ENCODE measurements around the gene SGSH. TPM values are rescaled to one million over a fixed set of nuclear protein-coding genes. Genes with fewer than 3 reads are reported as not detected.

Gene SGSH
- total and polyA plus RNA-seq, 2 experiments from 2014 or later = 21.2 to 63.5 TPM

DNA sequence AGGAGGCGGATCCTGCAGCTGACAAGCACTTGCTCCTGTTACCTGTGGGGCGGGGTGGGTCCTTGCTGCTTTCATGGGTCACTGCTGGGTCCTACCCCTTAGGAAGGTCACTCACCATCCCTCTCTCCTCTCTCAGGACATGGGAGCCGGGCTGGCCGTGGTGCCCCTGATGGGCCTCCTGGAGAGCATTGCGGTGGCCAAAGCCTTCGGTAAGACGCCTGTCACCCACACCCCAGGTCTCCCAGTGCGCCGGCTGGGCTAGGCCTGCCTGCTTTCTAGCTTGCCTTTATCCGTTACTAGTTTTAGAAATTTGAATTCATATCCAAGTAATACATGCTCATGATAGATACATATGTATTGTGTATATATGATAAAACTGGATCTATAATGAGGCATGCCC, 17.3 kb upstream of the SGSH start:
- Histone ChIP-seq H3K9me2 (ENCODE audit: insufficient read depth) (no peaks in the 10 kb centered on the region), H3K79me2 (ENCODE audit: insufficient read depth) (no peaks in the 10 kb centered on the region), H2AFZ (no peak overlapping the region), H3K27me3 (replicated peaks; ENCODE audit: insufficient read depth) (no peaks in the 10 kb centered on the region), H3K27ac (no peak overlapping the region), H3K36me3 (ENCODE audit: low read depth) (peaks cover 10% of the 10 kb centered on the region), H3F3A (ENCODE audit: insufficient read depth) (no peaks in the 10 kb centered on the region), H3K9me3 (ENCODE audit: low read depth) (no peaks in the 10 kb centered on the region), H4K20me1 (ENCODE audit: insufficient read depth) (no peaks in the 10 kb centered on the region), H3K4me1 (ENCODE audit: insufficient read depth) (no peaks in the 10 kb centered on the region), H3K4me3 (no peak overlapping the region), H3K4me2 (ENCODE audit: unreplicated experiment) (no peak overlapping the region), H3K9ac (no peak overlapping the region)
- WGBS, 2 experiments (ENCODE audit: low coverage in 1 of 2, low lambda C conversion rate in 2 of 2, missing lambda C conversion rate in 2 of 2) = 96 to 97% methylated on average over 10 of the region's 10 CpGs
- DNase-seq = no peak
- TF ChIP-seq EZH2 (IDR thresholded peaks at IDR 0.05; ENCODE audit: insufficient read depth, poor library complexity, severe bottlenecking) = no peak
- TF ChIP-seq EZH2phosphoT487 (IDR thresholded peaks at IDR 0.05; ENCODE audit: insufficient read depth, low read depth) = no peak
- in situ Hi-C loops (cut with MboI) = no loop called here

DNA sequence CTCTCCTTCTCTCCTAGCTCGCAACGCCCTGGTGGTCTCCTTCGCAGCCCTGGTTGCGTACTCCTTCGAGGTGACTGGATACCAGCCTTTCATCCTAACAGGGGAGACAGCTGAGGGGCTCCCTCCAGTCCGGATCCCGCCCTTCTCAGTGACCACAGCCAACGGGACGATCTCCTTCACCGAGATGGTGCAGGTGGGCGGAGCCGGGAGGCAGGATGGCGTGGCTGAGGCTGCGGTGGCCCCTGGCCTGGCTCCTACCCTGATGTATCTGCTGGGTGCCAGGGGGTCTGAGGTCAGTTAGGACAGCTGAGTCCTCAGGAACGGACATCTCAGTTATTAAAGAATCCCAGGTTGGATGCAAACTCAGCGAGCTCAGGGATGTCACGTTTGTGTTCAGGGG, 16.8 kb upstream of the SGSH start:
- Histone ChIP-seq H3K79me2 (ENCODE audit: insufficient read depth) (no peaks in the 10 kb centered on the region), H4K20me1 (ENCODE audit: insufficient read depth) (no peaks in the 10 kb centered on the region), H3K27ac (no peak overlapping the region), H3K4me1 (ENCODE audit: insufficient read depth) (no peaks in the 10 kb centered on the region), H3K9me2 (ENCODE audit: insufficient read depth) (no peaks in the 10 kb centered on the region), H3F3A (ENCODE audit: insufficient read depth) (no peaks in the 10 kb centered on the region), H2AFZ (no peak overlapping the region), H3K36me3 (ENCODE audit: low read depth) (peaks cover 14% of the 10 kb centered on the region), H3K4me3 (no peak overlapping the region), H3K4me2 (ENCODE audit: unreplicated experiment) (no peak overlapping the region), H3K9ac (no peak overlapping the region), H3K9me3 (ENCODE audit: low read depth) (peaks cover 2% of the 10 kb centered on the region), H3K27me3 (replicated peaks; ENCODE audit: insufficient read depth) (no peaks in the 10 kb centered on the region)
- DNase-seq = no peak
- in situ Hi-C loops (cut with MboI) = no loop called here
- TF ChIP-seq EZH2 (IDR thresholded peaks at IDR 0.05; ENCODE audit: insufficient read depth, poor library complexity, severe bottlenecking) = no peak
- TF ChIP-seq EZH2phosphoT487 (IDR thresholded peaks at IDR 0.05; ENCODE audit: insufficient read depth, low read depth) = no peak
- 84 to 86% methylated on average over 17 of the region's 17 CpGs for WGBS, 2 experiments (ENCODE audit: low coverage in 1 of 2, low lambda C conversion rate in 2 of 2, missing lambda C conversion rate in 2 of 2)

DNA sequence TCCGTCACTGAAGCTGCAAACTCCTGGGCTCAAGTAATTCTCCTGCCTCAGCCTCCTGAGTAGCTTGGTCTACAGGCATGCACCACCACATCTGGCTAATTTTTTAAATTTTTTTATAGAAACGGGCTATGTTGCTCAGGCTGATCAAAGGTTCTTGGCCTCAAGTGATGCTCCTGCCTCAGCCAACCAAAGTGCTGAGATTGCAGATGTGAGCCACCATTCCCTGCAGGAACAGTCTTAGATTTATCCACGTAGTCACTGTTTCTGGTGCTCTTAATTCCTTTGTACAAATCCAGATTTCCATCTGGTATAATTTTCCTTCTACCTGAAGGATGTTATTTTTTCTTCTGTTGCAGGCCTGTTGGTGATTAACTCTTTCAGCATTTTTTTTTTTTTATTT, 13.1 kb upstream of the SGSH start:
- no peak for TF ChIP-seq EZH2 (IDR thresholded peaks at IDR 0.05; ENCODE audit: insufficient read depth, poor library complexity, severe bottlenecking)
- TF ChIP-seq EZH2phosphoT487 (IDR thresholded peaks at IDR 0.05; ENCODE audit: insufficient read depth, low read depth) = no peak
- no peak for DNase-seq
- no peaks in the 10 kb centered on the region for H3K79me2 ChIP-seq (ENCODE audit: insufficient read depth)
- peaks cover 5% of the 10 kb centered on the region for H3K9me3 ChIP-seq (ENCODE audit: low read depth)
- H3K9ac ChIP-seq = no peak overlapping the region
- H2AFZ ChIP-seq = no peak overlapping the region
- in situ Hi-C loops (cut with MboI) = no loop called here
- no peak overlapping the region for H3K4me2 ChIP-seq (ENCODE audit: unreplicated experiment)
- no peaks in the 10 kb centered on the region for H3K27me3 ChIP-seq (replicated peaks; ENCODE audit: insufficient read depth)
- H3K9me2 ChIP-seq (ENCODE audit: insufficient read depth) = no peaks in the 10 kb centered on the region
- WGBS, 2 experiments (ENCODE audit: low coverage in 1 of 2, low lambda C conversion rate in 2 of 2, missing lambda C conversion rate in 2 of 2) = 78 to 93% methylated on average over 3 of the region's 3 CpGs
- no peaks in the 10 kb centered on the region for H3K4me1 ChIP-seq (ENCODE audit: insufficient read depth)
- no peak overlapping the region for H3K4me3 ChIP-seq
- H3K27ac ChIP-seq = no peak overlapping the region
- H3F3A ChIP-seq (ENCODE audit: insufficient read depth) = no peaks in the 10 kb centered on the region
- peaks cover 22% of the 10 kb centered on the region for H3K36me3 ChIP-seq (ENCODE audit: low read depth)
- no peaks in the 10 kb centered on the region for H4K20me1 ChIP-seq (ENCODE audit: insufficient read depth)

DNA sequence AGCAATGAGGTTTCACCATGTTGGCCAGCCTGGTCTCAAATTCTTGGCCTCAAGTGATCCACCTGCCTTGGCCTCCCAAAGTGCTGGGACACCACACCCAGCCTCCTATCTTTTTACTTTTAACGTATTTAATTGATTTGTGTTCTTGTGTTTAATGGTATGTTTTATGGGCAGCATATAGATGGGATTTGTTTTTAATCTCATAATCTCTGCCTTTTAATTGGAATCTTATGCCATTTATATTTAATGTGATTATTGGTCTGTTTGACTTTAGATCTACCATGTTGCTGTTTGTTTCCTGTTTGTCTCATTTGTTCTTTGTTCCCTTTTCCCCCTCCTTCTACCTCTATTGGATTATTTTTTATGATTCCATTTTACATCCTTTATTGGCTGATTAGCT, 12.3 kb upstream of the SGSH start:
- TF ChIP-seq EZH2 (IDR thresholded peaks at IDR 0.05; ENCODE audit: insufficient read depth, poor library complexity, severe bottlenecking) = no peak
- no peak for TF ChIP-seq EZH2phosphoT487 (IDR thresholded peaks at IDR 0.05; ENCODE audit: insufficient read depth, low read depth)
- no peak for DNase-seq
- Histone ChIP-seq H3K27ac (no peak overlapping the region), H2AFZ (no peak overlapping the region), H3K9ac (no peak overlapping the region), H3K9me2 (ENCODE audit: insufficient read depth) (no peaks in the 10 kb centered on the region), H3K4me1 (ENCODE audit: insufficient read depth) (no peaks in the 10 kb centered on the region), H3K36me3 (ENCODE audit: low read depth) (peaks cover 18% of the 10 kb centered on the region), H3K4me2 (ENCODE audit: unreplicated experiment) (no peak overlapping the region), H3K4me3 (no peak overlapping the region), H3K9me3 (ENCODE audit: low read depth) (peaks cover 5% of the 10 kb centered on the region), H3K27me3 (replicated peaks; ENCODE audit: insufficient read depth) (no peaks in the 10 kb centered on the region), H3K79me2 (ENCODE audit: insufficient read depth) (no peaks in the 10 kb centered on the region), H3F3A (ENCODE audit: insufficient read depth) (no peaks in the 10 kb centered on the region), H4K20me1 (ENCODE audit: insufficient read depth) (no peaks in the 10 kb centered on the region)
- in situ Hi-C loops (cut with MboI) = no loop called here
- WGBS, 2 experiments (ENCODE audit: low coverage in 1 of 2, low lambda C conversion rate in 2 of 2, missing lambda C conversion rate in 2 of 2) = 79 to 93% methylated on average over 1 of the region's 1 CpG

DNA sequence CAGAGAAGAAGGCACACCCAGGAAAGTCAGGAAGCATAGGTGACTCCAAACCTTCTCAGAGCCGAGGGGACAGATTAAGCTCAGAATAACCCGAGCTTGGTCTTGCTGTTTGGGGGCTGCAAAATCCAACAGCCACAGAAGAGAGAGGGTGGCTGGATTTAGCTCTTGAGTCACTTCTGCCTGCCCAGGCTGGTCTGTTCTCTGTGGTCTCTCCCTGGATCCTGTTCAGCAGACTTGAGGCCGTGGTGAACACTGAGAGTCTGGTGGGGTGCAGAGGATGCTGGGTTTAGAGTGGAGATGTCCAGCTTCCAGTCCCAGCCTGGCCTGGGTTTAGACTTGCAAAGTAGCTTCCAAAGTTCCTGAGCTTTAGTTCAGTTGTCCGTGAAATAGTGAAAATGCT, 8.9 kb upstream of the SGSH start:
- Histone ChIP-seq H3K27ac (no peak overlapping the region), H3K36me3 (ENCODE audit: low read depth) (peaks cover 18% of the 10 kb centered on the region), H3K9ac (no peak overlapping the region), H3K79me2 (ENCODE audit: insufficient read depth) (no peaks in the 10 kb centered on the region), H3K4me2 (ENCODE audit: unreplicated experiment) (no peak overlapping the region), H3F3A (ENCODE audit: insufficient read depth) (no peaks in the 10 kb centered on the region), H4K20me1 (ENCODE audit: insufficient read depth) (no peaks in the 10 kb centered on the region), H3K9me2 (ENCODE audit: insufficient read depth) (no peaks in the 10 kb centered on the region), H3K9me3 (ENCODE audit: low read depth) (peaks cover 5% of the 10 kb centered on the region), H3K27me3 (replicated peaks; ENCODE audit: insufficient read depth) (no peaks in the 10 kb centered on the region), H3K4me1 (ENCODE audit: insufficient read depth) (no peaks in the 10 kb centered on the region), H2AFZ (no peak overlapping the region), H3K4me3 (no peak overlapping the region)
- WGBS, 2 experiments (ENCODE audit: low coverage in 1 of 2, low lambda C conversion rate in 2 of 2, missing lambda C conversion rate in 2 of 2) = 86% methylated on average over 4 of the region's 4 CpGs
- DNase-seq = no peak
- TF ChIP-seq EZH2phosphoT487 (IDR thresholded peaks at IDR 0.05; ENCODE audit: insufficient read depth, low read depth) = no peak
- no peak for TF ChIP-seq EZH2 (IDR thresholded peaks at IDR 0.05; ENCODE audit: insufficient read depth, poor library complexity, severe bottlenecking)
- in situ Hi-C loops (cut with MboI) = no loop called here

Data from GM23248 (cell line).